Limb (tissue), 2 donors: Measurements from ENCODE around the gene ZNF432.
"Not testable (repeated sequence)": the region's sequence is repeated elsewhere in the genome, so short reads cannot be mapped to it uniquely, and the experiment has no call there.

Source experiments
- DNase-seq, 2 donors: peaks; one replicate each; pipeline ENCODE4 v3.0.0-alpha.2; 2016; ENCODE audit errors: extremely low spot score in 2 of 2

The ZNF432 gene

DNA sequence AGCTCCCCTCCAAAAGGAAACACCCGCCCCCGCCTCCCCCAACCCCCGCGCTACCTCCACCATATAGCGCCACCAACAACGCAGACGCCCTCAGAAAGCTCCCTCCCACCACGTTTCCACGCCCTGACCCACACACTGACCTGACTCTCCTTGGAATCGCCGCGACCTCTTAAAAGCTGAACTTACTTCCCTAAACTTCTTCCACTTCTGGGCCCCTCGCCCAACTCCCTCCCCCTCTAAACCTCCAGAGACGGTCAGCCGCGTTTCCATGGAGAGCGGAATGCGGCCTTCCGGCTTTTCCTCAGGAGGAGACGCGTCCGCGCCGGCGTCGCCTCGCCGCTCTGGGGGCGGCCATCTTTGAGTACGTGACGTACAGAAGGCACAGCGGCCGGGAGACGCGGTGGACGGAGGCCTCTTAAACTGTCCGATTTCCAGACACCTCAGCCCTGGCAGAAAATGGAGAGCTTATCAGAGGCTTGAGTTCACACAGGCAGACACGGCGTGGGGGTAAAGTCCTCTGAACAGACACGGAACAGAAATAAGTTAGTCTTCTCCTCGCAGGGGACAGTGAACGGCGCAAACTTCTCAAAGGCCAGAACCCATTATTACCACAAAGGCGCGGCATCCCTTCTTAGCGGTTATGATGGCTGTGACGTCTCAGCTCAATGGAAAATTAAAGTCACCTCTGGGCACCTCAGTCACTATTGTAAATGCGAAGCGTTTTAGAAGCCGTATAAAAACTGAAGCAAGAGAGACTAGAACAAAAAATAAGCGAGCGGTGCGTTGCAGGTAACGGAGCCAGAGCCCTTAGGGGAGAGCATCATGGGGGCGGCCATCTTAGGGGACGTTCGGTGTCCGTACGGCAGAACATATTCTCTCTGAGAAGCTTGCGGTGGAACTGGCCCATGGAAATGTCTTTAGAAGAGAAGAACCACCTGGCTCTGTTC lies at the start of gene ZNF432:
ZNF432 (minus strand) TSS at position 284 of the 947 bp plus-strand sequence. CDS start 1,970 bp downstream, outside the sequence.
- DNase-seq, result peak; percentile 92 to 96

DNA sequence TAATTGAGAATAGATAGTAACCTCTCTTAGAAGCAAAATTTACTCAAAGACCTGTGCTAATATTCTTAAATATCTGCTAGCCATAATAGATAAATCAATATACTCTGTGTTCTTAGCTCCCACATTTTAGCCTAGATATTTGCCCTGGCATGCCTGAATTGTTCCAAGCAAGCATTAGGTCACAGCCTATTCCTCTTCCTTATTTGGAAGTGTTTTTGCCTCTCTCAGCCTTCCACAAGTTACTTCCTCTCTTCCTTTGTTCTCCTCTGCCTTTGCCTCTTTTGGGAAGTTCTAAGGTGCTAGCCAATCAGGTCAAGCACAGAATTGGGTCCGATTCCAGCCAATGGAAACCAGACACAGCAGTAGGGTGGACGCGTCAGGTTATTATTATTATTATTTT lies 47.8 kb upstream of the ZNF432 start:
- DNase-seq, result not testable (repeated sequence)

DNA sequence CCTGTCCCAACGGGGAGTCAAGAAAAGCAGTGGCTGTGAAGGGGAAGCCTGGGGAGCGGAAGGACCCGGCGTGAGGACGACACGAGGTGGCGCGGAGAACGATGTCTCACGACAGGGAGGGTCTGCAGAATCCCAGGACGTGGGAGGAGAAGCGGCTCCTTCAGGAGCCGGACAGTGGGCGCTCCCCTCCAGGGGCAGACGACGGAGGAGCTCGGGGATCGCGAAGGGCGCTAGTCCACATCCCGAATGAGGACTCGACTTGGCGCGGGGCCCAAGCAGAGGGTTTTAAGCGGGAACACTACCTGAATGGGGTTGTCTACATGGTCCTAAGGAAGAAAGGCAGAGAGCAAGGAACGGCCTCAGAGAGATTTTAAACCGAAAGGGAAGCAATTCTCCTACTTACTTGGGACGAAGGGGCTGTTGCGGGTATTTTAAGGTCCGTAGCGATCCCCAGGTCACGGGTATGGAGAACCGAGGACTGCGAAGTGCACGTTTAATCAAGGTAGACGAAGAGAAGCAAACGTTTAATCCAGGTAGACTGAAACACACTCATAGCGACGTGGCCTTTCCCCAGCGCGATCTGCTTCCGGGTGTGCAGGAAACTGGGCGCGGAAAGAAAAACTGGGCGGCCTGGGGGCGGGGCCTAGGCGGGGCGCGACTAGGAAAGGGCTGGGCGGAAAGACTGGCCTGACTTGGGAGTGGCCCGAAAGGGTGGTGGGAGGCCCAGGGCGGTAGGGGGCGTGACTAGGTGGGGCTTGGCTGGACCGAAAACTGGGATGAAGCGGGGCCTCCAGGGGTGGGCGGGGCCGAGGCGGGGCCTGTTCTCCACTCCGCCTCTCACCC lies 46.8 kb upstream of the ZNF432 start, which contains the start of gene ZNF841:
ZNF841 (minus strand) TSS at position 594 of the 843 bp plus-strand sequence. CDS start 10,964 bp downstream, outside the sequence.
- peak; percentile 93 to 94 for DNase-seq

DNA sequence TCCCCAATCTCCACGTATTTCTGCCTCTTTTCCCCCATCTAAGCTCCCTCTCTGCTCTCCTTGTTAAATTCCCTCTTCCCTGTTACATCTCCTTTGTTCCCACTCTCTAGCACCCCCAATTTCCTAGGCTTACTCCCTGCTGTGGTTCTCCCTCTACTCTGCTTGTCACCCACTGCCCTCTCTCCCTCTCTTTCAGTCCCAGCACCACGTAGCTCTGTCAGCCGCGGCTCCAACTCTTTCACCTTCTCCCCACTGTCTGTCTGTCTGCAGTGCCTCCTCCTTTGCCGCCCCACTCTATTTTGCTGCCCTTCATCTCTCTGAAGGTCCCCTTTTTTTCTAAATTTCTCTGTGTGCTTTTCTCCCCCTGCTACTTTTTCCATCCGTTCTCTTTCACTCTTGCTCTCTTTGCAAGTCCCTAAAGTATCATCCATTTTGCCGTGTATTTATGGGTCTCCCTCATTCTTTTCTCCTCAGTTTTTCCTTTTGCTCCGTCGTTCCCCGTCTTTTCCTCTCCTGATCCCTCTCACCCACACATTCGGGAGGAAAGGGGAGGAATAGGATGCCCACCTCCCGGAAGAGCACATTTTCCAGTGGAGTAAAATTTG lies 46.0 kb upstream of the ZNF432 start:
- no peak for DNase-seq

DNA sequence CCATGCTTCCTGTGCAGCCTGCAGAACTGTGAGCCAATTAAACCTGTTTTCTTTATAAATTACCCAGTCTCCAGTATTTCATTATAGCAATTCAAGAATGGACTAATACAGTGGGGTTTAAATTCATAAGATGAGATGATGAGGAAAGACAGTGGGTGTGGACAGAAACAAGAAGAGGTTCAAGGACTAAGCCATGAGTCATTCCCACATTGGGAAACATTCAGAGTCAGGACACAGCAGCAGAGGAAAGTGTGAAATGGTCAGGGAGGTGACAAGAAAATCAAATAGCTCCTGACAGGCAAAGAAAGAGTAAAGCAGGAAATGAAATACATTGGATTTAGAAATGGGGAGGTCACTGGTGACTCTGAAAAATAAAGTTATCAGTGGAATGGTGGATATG lies 37.8 kb upstream of the ZNF432 start:
- DNase-seq, result no peak

DNA sequence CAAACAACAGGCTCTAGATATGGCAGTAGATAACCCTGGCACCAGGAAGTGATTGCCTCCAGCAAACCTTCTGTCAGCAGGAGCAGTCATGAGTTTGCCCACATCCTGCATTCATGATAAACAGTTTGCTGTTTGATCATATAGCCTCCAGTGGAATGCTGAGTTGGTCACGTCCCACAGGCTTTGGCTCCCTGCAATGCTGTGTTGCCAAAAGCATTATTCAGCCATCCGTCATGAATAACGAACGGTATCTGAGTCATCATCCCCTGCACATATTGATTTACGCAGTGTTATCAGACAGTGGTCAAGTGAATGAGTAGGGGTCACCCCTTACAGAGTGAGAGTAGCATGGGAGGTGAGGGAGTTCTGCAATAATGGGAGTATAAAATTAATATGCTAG lies 21.9 kb upstream of the ZNF432 start:
- DNase-seq, result no peak

DNA sequence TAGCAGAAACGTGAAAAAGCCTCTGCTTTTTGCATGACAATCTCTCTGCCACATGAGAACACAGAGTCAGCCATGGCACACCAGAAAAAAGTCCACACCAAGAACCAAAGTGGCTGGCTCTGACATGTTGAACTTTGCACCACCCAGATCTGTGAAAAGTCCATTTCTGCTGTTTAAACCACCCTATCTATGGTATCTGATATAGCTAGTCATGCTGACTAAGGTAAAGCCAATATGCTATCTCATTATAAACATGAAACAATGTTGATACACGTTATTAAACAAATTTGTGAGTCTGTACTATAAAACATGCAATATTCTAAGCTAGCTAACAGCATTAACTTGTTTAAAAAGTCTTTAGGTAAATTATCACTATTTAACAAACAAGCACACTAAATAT lies 21.0 kb upstream of the ZNF432 start:
- DNase-seq, result no peak

DNA sequence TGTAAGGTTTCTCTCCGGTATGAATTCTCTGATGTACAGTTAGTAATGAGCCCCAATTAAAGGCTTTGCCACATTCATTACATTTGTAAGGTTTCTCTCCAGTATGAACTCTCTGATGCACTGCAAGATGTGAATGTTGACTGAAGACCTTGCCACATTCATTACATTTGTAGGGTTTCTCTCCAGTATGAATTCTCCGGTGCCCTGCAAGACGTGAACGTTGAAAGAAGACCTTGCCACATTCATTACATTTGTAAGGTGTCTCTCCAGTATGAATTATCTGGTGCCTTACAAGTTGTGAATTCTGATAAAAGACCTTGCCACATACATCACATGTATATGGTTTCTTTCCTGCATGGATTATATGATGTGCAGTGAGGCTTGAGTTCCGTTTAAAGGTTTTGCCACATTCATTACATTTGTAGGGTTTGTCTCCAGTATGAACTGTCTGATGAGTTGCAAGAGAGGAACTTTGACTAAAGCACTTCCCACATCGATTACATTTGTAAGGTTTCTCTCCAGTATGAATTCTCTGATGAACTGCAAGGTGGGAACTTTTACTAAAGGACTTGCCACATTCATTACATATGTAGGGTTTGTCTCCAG lies 17.7 kb upstream of the ZNF432 start:
- no peak for DNase-seq

DNA sequence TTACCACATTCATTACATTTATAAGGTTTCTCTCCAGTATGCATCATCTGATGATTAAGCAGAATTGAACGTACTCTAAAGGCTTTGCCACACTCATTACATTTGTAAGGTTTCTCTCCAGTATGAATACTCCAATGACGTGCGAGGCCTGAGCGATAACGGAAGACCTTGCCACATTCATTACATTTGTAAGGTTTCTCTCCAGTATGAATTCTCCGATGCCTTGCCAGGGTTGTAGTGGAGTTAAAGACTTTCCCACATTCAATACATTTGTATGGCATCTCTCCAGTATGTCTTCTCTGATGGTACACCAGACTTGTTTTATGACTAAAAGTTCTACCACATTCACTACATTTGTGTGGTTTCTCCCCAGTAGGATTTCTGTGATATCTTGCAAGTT lies 16.8 kb upstream of the ZNF432 start:
- no peak for DNase-seq

DNA sequence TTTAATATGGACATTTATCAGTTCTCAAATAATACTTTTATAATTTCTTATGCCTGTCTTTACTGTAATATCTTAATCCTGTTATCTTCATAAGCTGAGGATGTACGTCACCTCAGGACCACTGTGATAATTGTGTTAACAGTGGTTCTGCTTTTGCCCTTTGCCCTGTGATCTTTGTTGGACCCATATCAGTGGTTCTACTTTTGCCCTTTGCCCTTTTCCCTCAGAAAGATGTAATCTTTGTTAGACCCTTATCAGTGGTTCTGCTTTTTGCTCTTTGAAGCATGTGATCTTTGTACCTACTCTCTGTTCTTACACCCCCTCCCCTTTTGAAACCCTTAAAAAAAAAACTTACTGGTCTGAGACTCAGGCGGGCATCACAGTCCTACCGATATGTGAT lies 7.8 kb upstream of the ZNF432 start:
- DNase-seq, result not testable (repeated sequence)

DNA sequence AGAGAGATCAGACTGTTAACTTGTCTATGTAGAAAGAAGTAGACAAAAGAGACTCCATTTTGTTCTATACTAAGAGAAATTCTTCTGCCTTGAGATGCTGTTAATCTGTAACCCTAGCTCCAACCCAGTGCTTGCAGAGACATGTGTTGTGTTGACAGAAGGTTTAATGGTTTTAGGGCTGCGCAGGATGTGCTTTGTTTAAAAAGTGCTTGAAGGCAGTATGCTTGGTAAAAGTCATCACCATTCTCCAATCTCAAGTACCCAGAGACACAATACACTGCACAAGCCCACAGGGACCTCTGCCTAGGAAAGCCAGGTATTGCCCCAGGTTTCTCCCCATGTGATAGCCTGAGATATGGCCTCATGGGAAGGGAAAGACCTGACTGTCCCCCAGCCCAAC lies 3.1 kb upstream of the ZNF432 start:
- DNase-seq, result not testable (repeated sequence)

DNA sequence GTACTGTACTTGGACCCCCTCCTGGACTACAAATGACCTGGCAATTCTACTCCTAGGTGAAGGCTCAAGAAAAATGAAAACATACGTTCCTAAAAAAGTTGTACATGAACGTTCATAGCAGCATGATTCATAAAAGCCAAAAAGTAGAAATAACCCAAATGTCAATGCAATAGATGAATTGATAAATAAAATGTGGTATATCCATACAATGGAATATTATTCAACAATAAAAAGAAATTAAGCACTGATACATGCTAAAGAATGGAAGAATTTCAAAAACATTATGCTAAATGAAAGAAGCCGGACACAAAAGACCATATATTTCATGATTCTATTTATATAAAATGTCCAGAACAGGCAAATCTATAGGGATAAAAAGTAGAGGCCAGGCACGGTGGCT lies 9.5 kb downstream of the ZNF432 start:
- no peak for DNase-seq

DNA sequence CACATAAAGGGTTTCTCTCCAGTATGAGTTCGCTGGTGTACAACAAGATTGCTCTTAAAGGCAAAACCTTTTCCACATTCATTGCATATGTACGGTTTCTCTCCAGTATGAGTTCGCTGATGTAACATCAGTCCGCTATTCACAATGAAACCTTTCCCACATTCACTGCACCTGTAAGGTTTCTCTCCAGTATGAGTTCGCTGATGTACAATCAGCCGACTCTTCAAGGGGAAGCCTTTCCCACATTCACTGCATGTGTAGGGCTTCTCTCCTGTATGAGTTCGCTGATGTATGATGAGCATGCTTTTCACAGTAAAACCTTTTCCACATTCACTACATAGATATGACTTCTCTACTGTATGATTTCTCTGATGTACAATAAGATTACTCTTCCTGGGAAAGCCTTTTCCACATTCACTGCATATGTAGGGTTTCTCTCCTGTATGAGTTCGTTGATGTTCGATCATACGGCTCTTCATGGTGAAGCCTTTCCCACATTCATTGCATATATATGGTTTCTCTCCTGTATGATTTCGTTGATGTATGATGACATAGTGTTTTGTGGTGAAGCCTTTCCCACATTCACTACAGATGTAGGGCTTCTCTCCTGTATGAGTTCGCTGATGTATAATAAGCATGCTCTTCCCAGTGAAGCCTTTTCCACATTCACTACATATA lies 14.4 kb downstream of the ZNF432 start:
- no peak for DNase-seq

DNA sequence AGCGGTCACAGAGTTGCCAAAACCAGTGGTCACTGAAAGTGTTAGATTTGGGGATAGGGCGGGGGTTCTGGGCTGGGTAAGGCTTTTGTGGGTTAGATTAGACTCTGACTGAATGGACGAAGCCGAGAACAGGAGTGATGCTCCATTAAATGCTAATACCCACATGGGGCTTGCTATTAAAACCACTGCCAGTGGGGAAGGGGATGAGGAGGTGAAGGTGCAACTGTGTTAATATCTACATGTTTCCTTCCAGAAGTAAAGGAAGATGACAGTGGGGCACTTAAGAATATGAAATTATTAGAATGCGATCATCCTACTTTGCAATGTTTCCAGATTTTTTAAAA lies 19.9 kb downstream of the ZNF432 start:
- DNase-seq, result no peak

DNA sequence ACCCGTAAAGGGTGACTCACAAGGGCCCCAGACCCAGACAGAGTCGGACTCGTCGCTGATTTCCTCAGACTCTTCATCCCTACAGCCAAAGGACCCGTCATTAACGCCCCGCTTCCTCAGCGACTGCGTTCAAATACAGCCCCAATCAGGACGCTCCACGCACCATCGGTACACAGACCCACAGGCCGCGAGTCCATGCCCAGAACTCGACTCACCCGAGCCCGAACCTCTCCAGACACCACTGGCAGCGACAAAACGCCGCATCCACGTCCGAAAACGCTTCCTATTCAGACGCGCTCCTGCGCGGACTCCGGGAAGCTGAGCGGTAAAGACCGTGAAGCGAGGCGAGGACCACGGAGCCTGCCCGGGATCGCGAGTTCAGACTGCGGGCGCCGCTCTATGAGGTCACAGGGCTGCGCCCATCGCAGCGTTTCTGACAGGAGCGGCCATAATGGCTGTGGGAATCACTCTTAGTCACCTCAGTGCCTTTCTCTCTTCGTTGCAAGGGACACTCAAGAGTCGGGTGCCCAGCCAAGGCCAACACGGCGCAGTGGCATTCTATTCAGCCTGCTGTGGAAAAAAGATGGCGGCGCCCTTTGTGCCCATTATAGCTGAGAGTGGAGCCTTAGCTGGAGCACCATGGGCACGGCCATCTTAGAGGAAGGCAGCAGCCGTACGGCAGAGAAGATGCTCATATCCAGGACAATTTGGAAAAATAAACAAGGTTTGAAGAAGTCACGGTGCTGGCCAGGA lies 20.4 kb downstream of the ZNF432 start, which contains the start of gene ZNF614:
ZNF614 (minus strand) TSS at position 353 of the 753 bp plus-strand sequence. CDS start 2,634 bp downstream, outside the sequence.
- peak; percentile 92 to 94 for DNase-seq

DNA sequence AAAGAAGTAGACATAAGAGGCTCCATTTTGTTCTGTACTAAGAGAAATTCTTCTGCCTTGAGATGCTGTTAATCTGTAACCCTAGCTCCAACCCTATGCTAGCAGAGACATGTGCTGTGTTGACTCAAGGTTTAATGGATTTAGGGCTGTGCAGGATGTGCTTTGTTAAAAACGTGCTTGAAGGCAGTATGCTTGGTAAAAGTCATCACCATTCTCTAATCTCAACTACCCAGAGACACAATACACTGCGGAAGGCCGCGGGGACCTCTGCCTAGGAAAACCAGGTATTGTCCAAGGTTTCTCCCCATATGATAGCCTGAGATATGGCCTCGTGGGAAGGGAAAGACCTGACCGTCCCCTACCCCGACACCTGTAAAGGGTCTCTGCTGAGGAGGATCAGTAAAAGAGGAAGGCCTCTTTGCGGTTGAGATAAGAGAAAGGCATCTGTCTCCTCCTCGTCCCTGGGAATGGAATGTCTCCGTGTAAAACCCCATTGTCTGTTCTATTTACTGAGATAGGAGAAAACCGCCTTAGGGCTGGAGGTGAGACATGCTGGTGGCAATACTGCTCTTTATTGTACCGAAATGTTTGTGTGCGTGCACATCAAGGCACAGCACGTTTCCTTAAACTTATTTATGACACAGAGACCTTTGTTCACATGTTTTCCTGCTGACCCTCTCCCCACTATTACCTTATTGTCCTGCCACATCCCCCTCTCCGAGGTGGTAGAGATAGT lies 22.2 kb downstream of the ZNF432 start:
- not testable (repeated sequence) for DNase-seq

DNA sequence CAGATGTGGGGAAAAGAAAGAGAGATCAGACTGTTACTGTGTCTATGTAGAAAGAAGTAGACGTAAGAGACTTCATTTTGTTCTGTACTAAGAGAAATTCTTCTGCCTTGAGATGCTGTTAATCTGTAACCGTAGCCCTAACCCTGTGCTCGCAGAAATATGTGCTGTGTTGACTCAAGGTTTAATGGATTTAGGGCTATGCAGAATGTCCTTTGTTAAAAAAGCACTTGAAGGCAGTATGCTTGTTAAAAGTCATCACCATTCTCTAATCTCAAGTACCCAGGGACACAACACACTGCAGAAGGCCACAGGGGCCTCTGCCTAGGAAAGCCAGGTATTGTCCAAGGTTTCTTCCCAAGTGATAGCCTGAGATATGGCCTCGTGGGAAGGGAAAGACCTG lies 24.2 kb downstream of the ZNF432 start:
- DNase-seq, result not testable (repeated sequence)

DNA sequence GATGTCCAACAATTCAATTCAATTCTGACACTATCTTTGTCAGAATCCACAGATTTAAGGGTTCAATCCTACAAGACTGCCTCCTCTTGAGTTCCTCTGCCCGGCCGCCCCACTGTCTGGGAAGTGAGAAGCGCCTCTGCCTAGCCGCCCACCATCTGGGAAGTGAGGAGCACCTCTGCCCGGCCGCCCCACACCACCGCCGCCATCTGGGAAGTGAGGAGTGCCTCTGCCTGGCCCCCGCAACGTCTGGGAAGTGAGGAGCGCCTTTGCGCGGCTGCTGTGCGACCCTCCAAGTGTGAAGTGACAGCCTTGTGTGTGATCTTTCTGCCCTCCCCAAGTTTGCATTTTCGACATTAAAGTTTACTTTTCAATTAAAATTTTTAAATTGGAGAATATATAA lies 26.4 kb downstream of the ZNF432 start:
- no peak for DNase-seq

DNA sequence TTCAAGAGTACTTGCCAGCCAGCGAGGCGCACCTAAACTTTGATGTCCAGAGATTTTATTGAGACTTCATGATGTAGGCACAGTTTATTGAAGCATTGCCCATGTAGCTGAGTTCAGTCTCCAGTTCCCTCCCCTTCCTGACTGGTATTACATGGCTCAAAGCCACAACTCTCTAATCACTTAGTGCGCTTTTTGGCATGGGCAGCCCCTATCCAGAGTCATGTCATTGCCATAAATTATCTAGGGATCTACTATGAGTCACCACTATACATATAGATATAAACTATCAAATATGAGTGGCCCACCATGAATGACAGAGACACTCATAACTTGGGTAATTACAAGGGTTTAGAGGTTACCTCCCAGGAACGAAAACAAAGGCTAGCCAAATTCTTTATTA lies 28.1 kb downstream of the ZNF432 start:
- no peak for DNase-seq
